ENCODE results near the gene SLX9. TPM values are rescaled to one million over a fixed set of nuclear protein-coding genes. Genes with fewer than 3 reads are reported as not detected.

The SLX9 gene
- polyA plus RNA-seq, 1 experiment: 12.4 TPM

GRCh38 chr21:45011911-45012661 is 72.3 kb downstream of the SLX9 start:
- Histone ChIP-seq H3K4me3 (ENCODE audit: low read depth, low read length) (no peak overlapping the region), H3K27me3 (ENCODE audit: control insufficient read depth, insufficient read depth, low read length) (no peaks in the 10 kb centered on the region), H3K36me3 (ENCODE audit: control insufficient read depth, insufficient read depth, low read length) (no peaks in the 10 kb centered on the region)
- CTCF ChIA-PET: interaction anchor here (1.0 to 1.5 kb wide), 4 partner anchors 15 to 125 kb away, joined by 3 to 4 read pairs (median 4); no protein-coding TSS in a partner anchor
- POLR2A ChIA-PET: no interaction called here
- peak; percentile 46 for TF ChIP-seq CTCF (IDR thresholded peaks at IDR 0.05; ENCODE audit: insufficient read depth, low read depth, low read length)
- DNase-seq (ENCODE audit: low read depth): peak; percentile 58

- TF ChIP-seq CTCF (IDR thresholded peaks at IDR 0.05; ENCODE audit: insufficient read depth, low read depth, low read length): no peak
- Histone ChIP-seq H3K27me3 (ENCODE audit: control insufficient read depth, insufficient read depth, low read length) (no peaks in the 10 kb centered on the region), H3K36me3 (ENCODE audit: control insufficient read depth, insufficient read depth, low read length) (no peaks in the 10 kb centered on the region), H3K4me3 (ENCODE audit: low read depth, low read length) (no peak overlapping the region)
- ChIA-PET POLR2A (no interaction called here), CTCF (interaction anchor here (0.8 to 1.4 kb wide), 5 partner anchors 16 to 126 kb away, joined by 3 to 4 read pairs (median 3); no protein-coding TSS in a partner anchor)
- DNase-seq (ENCODE audit: low read depth): no peak
These were observed 72.9 kb downstream of the SLX9 start for GRCh38 chr21:45012662-45013259.

- H3K36me3 ChIP-seq (ENCODE audit: control insufficient read depth, insufficient read depth, low read length): no peaks in the 10 kb centered on the region
- no peak overlapping the region for H3K4me3 ChIP-seq (ENCODE audit: low read depth, low read length)
- H3K27me3 ChIP-seq (ENCODE audit: control insufficient read depth, insufficient read depth, low read length): no peaks in the 10 kb centered on the region
- POLR2A ChIA-PET: no interaction called here
- CTCF ChIA-PET: interaction anchor here (0.8 to 1.4 kb wide), 3 partner anchors 45 to 125 kb away, joined by 3 read pairs; no protein-coding TSS in a partner anchor
- no peak for TF ChIP-seq CTCF (IDR thresholded peaks at IDR 0.05; ENCODE audit: insufficient read depth, low read depth, low read length)
- no peak for DNase-seq (ENCODE audit: low read depth)
These were observed 73.5 kb downstream of the SLX9 start for GRCh38 chr21:45013260-45013841.

GRCh38 chr21:45014747-45015468 is 75.1 kb downstream of the SLX9 start:
- DNase-seq (ENCODE audit: low read depth): no peak
- CTCF ChIA-PET: no interaction called here
- Histone ChIP-seq H3K4me3 (ENCODE audit: low read depth, low read length) (no peak overlapping the region), H3K36me3 (ENCODE audit: control insufficient read depth, insufficient read depth, low read length) (no peaks in the 10 kb centered on the region), H3K27me3 (ENCODE audit: control insufficient read depth, insufficient read depth, low read length) (no peaks in the 10 kb centered on the region)
- TF ChIP-seq CTCF (IDR thresholded peaks at IDR 0.05; ENCODE audit: insufficient read depth, low read depth, low read length): no peak
- POLR2A ChIA-PET: no interaction called here

GRCh38 chr21:45015469-45015860 is 75.6 kb downstream of the SLX9 start:
- CTCF ChIA-PET: interaction anchor here (1.0 kb wide), 2 partner anchors 19 to 112 kb away, joined by 3 read pairs; no protein-coding TSS in a partner anchor
- TF ChIP-seq CTCF (IDR thresholded peaks at IDR 0.05; ENCODE audit: insufficient read depth, low read depth, low read length): no peak

More at GRCh38 chr21:45015469-45015860, 75.6 kb downstream of the SLX9 start:
- H3K36me3 ChIP-seq (ENCODE audit: control insufficient read depth, insufficient read depth, low read length): no peaks in the 10 kb centered on the region
- no peaks in the 10 kb centered on the region for H3K27me3 ChIP-seq (ENCODE audit: control insufficient read depth, insufficient read depth, low read length)
- DNase-seq (ENCODE audit: low read depth): no peak
- POLR2A ChIA-PET: no interaction called here
- H3K4me3 ChIP-seq (ENCODE audit: low read depth, low read length): no peak overlapping the region
